HG03342 (cell line): ENCODE results near the gene OPRD1.
"Not testable (repeated sequence)": the region's sequence is repeated elsewhere in the genome, so short reads cannot be mapped to it uniquely, and the experiment has no call there.

Experiments used
- ATAC-seq: cut with Tn5 transposase; IDR thresholded peaks from one replicate; pipeline ENCODE4 v1.9.1; 2021; ENCODE audit warnings: mild to moderate bottlenecking, moderate library complexity; ENCODE audit not compliant: unreplicated experiment

OPRD1 gene

GRCh38 chr1:28840928-28841544, 29.1 kb downstream of the OPRD1 start:
- ATAC-seq: no peak

- ATAC-seq: no peak
Measured at GRCh38 chr1:28845786-28846543, 34.0 kb downstream of the OPRD1 start.

- ATAC-seq: not testable (repeated sequence)
Measured at GRCh38 chr1:28847207-28847606, 35.2 kb downstream of the OPRD1 start.

- no peak for ATAC-seq
Measured at GRCh38 chr1:28848416-28848815, 36.4 kb downstream of the OPRD1 start.

DNA sequence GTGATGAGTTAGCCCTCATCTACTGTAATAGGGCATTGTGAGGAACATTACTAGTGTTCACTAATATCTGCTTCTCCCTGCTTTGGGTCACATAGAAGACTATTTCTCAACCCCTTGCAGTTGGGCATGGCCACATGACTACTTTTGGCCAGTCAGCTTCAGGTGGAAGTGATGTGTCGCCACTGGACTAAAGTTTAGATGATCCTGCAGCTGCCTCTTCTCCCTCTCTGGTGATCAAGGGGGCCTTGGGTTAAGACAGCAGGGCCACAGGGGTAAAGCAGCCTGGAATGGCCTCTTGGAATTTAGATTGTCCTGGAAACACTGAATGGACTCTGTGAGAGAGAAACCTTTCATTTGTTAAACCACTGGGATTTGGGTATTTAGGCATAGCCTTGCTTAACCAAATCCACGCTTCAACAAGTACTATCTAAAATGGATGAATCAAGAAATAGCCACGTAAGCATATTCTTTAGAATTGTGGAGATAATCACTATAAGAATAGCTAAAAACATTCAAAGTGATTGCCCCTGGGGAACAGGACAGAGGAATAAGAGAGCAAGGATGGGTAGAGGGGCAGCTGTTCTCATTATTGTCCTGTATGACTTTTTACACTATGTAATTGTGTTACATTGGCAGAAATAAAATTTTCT, 41.2 kb downstream of the OPRD1 start:
- ATAC-seq: no peak

GRCh38 chr1:28854406-28854805, 42.4 kb downstream of the OPRD1 start:
- ATAC-seq: not testable (repeated sequence)

GRCh38 chr1:28855046-28855445, 43.1 kb downstream of the OPRD1 start:
- no peak for ATAC-seq

DNA sequence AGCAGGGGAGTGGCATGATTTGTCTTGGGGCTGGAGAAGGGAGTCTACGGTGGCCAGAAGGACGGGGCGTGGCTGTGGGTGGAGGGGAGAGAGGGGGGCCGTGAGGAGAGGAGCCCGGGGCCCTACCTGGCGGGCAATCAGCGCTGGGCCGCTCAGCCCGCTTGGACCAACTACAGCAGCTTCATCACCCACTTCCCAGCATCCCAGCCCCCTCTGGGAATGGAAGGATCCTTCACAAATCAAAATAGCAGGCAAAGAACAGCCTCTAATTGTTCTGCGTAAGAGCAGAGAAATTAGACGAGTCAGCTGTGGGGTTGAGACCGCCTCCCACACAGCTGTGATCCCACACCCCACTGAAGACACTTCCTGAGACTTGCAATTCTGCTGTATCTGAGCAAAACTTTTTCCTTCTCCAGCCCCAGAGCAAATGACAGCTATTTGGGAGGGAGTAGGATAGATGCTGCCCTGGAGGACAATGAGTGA, 43.5 kb downstream of the OPRD1 start:
- ATAC-seq: no peak

- ATAC-seq: no peak
Measured at GRCh38 chr1:28855969-28856368, 44.0 kb downstream of the OPRD1 start.

GRCh38 chr1:28860332-28861073, 48.5 kb downstream of the OPRD1 start:
- ATAC-seq: no peak

DNA sequence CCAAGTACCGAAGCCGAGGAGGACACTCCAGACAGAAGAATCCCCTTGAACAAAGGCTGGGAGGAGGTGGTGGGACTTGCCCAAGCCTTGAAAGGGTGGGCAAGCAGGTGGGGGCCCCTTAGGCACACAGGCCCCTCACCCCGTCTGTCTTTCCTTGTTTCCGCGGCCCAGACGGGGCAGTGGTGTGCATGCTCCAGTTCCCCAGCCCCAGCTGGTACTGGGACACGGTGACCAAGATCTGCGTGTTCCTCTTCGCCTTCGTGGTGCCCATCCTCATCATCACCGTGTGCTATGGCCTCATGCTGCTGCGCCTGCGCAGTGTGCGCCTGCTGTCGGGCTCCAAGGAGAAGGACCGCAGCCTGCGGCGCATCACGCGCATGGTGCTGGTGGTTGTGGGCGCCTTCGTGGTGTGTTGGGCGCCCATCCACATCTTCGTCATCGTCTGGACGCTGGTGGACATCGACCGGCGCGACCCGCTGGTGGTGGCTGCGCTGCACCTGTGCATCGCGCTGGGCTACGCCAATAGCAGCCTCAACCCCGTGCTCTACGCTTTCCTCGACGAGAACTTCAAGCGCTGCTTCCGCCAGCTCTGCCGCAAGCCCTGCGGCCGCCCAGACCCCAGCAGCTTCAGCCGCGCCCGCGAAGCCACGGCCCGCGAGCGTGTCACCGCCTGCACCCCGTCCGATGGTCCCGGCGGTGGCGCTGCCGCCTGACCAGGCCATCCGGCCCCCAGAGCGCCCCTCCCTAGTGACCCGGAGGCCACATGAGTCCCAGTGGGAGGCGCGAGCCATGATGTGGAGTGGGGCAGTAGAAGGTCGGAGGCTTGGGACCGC, 50.8 kb downstream of the OPRD1 start:
- ATAC-seq: no peak

- ATAC-seq: no peak
Measured at GRCh38 chr1:28864695-28865094, 52.7 kb downstream of the OPRD1 start.

DNA sequence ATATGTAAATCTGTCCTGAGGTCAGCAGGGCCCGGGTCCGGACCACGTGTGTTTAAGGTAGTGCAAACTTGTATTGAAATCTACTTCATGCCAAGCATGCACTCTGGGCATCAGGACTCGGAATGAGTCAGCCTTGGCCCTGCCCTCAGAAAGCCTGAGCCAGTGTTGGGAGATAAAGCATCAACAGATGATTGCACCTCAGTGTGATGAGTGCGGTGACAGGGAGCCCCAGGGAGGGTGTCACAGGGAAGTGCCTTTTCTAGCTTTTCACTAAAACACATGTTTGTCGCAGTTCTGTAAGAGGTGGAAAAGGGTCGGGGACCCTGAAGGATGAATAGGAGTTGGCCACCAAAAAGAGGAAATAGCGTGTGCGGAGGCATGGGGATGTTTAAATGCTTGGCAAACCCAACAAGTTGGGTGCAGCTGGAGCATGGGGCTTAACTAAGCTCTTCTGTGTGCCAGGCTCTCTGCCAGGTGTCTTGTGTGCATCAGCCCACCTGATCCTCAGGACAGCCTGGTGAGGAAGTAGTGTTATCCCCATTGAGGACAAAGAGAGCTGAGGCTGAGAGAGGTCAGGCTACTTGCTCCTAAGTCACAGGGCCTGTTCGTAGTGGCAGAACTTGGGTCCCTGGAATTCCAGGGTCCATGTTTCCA, 54.2 kb downstream of the OPRD1 start:
- ATAC-seq: no peak

DNA sequence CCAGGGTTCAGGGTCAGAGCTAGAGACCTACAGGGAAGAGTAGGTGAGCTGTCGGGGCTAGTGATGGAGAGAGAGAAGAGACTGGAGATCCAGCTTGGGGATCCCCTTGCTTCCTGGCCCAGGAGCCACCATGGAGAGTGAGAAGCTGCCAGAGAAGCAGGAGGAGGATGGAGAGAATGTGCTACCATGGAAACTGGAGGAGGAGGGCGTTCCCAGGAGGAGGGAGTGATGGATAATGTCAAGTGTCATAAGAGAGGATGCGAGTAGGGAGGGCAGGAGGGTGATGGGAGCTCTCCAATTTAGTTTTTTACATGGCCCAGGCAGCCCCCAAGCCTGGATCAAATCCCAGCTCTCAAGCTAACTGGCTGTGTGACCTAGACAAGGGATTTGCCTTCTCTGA, 55.9 kb downstream of the OPRD1 start:
- ATAC-seq: no peak

DNA sequence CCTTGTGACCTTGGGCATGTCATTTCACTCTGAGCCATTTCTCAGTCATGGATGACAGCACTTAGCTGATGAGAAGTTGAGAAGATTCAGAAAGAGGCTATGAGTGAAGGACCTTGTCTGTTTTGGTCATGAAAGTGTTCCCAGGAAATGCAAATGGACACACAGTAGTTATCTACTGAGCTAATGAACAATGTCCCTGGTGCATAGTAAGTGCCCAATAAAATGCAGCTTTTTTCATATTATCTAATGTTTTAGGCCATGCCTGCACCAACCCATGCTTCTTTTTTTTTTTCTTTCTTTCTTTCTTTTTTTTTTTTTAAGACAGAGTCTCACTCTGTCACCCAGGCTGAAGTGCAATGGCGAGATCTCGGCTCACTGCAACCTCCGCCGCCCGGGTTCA, 58.0 kb downstream of the OPRD1 start:
- ATAC-seq: no peak

DNA sequence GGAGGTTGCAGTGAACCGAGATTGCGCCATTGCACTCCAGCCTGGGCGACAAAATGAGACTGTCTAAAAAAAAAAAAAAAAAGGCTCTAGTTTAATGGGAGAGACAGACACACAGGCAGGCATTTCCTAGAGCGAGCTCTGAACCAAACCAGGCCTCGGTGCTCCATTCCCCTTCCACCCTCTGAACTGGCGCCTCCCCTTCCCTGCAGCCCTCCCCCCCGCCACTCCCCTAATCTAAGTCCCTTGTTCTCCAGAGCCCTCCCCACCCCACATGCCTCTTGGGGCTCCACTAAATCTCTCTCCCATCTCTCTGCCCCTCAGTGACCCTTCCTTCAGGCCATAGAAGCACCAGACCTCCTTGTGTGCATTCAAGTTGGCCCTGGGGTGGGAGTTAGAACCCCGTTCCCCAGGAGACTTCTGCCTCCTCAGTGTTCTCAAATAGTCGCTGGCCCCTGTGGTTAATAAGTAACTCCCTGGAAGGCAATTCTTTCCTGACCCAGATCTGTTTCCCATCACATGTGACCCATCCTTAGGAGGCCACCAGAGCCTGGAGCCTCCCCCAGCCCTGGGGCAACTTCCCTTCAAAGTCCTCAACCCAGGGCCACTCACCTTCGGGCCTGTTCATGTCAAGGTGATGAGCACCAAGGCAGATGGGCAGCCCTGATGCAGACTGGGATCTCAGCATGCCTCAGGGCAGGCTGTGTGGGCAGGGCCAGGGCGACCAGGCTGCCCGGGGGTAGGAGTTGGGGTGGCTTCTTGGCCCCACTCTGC, 59.8 kb downstream of the OPRD1 start:
- ATAC-seq: no peak

GRCh38 chr1:28875134-28875533, 63.2 kb downstream of the OPRD1 start:
- ATAC-seq: not testable (repeated sequence)

DNA sequence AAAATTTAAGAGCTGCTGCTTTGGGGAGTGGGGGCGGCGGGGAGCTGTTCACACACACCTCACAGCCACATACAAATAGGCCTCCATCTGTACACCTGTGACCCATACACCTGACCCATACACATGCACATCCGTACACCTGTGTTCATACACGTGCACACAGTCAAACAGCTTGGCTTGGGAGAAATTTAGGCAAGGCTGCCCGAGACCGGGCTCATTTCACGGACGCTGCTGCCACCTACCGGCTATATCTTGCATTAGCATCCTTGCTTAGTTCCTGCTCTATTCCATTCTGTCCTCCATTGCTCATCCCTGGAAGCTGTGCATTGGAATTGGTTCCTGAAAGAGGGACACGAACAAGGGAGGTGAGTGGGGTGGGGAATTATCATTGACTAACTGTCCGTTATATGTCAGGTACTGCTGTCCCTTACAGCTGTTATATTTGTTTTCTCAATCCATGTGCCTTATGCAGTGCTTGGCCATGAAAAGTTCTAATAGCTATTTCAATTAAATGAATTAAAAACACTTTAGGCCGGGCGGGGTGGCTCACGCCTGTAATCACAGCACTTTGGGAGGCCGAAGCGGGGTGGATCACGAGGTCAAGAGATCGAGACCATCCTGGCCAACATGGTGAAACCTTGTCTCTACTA, 65.3 kb downstream of the OPRD1 start:
- ATAC-seq: no peak

DNA sequence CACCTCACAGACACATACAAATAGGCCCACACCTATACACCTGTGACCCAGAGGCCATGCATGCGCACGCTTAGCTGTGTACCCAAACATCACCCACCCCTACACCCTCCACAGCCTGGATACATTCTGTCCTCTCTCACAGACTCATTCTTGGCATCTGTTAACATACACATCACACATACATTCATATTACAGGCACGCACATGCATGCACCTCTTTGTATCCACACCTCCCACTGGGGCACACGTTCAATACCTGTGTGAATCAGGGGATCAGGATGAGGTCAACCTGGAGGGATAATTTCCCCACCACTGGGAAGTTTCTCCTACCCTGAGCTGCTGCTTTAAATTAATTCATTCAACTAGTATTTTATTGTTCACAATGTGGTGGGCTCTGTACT, 66.8 kb downstream of the OPRD1 start:
- no peak for ATAC-seq
